HepG2 (cell line): ENCODE measurements around the gene APOC3. TPM values are rescaled to one million over a fixed set of nuclear protein-coding genes. Genes with fewer than 3 reads are reported as not detected.
A peak's percentile ranks its signal among the peaks of the same experiment; 100 is the strongest.

Experiments
- CENPX ChIP-seq: sonication (generic); formaldehyde crosslinking; IDR thresholded peaks from 2 replicates; pipeline ENCODE4 v1.9.0; 2021; ENCODE audit warnings: mild to moderate bottlenecking, missing genetic modification reagents, moderate library complexity
- ERF ChIP-seq: IDR thresholded peaks from 2 replicates; pipeline ENCODE4 v1.6.1; 2018; ENCODE audit warnings: missing biosample characterization, missing genetic modification reagents
- PAF1 ChIP-seq: IDR thresholded peaks from 2 replicates; pipeline ENCODE4 v1.6.1; 2016; ENCODE audit warnings: missing genetic modification reagents, missing compliant biosample characterization
- TAF15 ChIP-seq: fragments of 200-400 bp; formaldehyde crosslinking; IDR thresholded peaks from one replicate; pipeline ENCODE4 v1.6.1; 2018; ENCODE audit warnings: mild to moderate bottlenecking, low read depth, low read length; ENCODE audit not compliant: poor library complexity, severe bottlenecking
- ZNF670 ChIP-seq: sonication (generic); formaldehyde crosslinking; IDR thresholded peaks from 2 replicates; pipeline ENCODE4 v1.8.0; 2022; ENCODE audit warnings: mild to moderate bottlenecking, missing genetic modification reagents, borderline replicate concordance
- polyA plus RNA-seq, 8 experiments: library from polyadenylated mRNA; depleted of rRNA in 3 of 8; stranded (reverse) in 7 of 8; unstranded in 1 of 8; fragments of >200 nt; fragmentation: Illumina TruSeq in 4 of 8; extraction: Trizol in 4 of 8; gene quantifications; 2 replicates each; pipeline versions ENCODE4 v1.2.1 to v1.2.3, GENCODE V29; 2011 to 2016; ENCODE audit warnings: low read depth in 4 of 8, missing spikeins in 1 of 8, mixed read lengths in 1 of 8; ENCODE audit not compliant: insufficient read depth in 1 of 8
- total RNA-seq, 5 experiments: library from RNA; depleted of rRNA; stranded (reverse); fragments of >200 nt; fragmentation: Illumina TruSeq; extraction: Trizol; gene quantifications; 2 replicates each; pipeline ENCODE4 v1.2.3, GENCODE V29; 2016; ENCODE audit warnings: low read depth in 1 of 5
- TF ChIP-seq, protein P1 (sequence below): sonication (generic); formaldehyde crosslinking; conservative IDR thresholded peaks from 2 replicates; pipeline ENCODE4 v1.8.0; 2022; ENCODE audit warnings: mild to moderate bottlenecking, moderate library complexity, missing genetic modification reagents
- TF ChIP-seq, protein P2 (sequence below): sonication (generic); formaldehyde crosslinking; IDR thresholded peaks from 2 replicates; pipeline ENCODE4 v1.4.0; 2020; ENCODE audit warnings: low read depth, mild to moderate bottlenecking, missing genetic modification reagents
- TF ChIP-seq, protein P3 (sequence below): sonication (generic); formaldehyde crosslinking; IDR thresholded peaks from 2 replicates; pipeline ENCODE4 v1.4.0; 2020; ENCODE audit warnings: missing genetic modification reagents, borderline replicate concordance
- TF ChIP-seq, protein P4 (sequence below): sonication (generic); formaldehyde crosslinking; IDR thresholded peaks from 2 replicates; pipeline ENCODE4 v1.5.0; 2020; ENCODE audit warnings: mild to moderate bottlenecking, missing genetic modification reagents, borderline replicate concordance
- TF ChIP-seq, protein P5 (sequence below): sonication (generic); formaldehyde crosslinking; IDR thresholded peaks from 2 replicates; pipeline ENCODE4 v1.4.0; 2020; ENCODE audit warnings: missing genetic modification reagents
- TF ChIP-seq, protein P6 (sequence below): sonication (generic); formaldehyde crosslinking; IDR thresholded peaks from 2 replicates; pipeline ENCODE4 v1.5.1; 2020; ENCODE audit warnings: mild to moderate bottlenecking, missing genetic modification reagents, moderate library complexity
- TF ChIP-seq, protein P7 (sequence below): IDR thresholded peaks from 2 replicates; pipeline ENCODE4 v1.6.1; 2012; ENCODE audit warnings: low read depth, low read length, improper control_type of control experiment

Gene APOC3
- total and polyA plus RNA-seq, 2 of the 13 experiments (the other 11 are each of a cell fraction or from before 2014, with no cell fraction given): 314 to 687 TPM

DNA sequence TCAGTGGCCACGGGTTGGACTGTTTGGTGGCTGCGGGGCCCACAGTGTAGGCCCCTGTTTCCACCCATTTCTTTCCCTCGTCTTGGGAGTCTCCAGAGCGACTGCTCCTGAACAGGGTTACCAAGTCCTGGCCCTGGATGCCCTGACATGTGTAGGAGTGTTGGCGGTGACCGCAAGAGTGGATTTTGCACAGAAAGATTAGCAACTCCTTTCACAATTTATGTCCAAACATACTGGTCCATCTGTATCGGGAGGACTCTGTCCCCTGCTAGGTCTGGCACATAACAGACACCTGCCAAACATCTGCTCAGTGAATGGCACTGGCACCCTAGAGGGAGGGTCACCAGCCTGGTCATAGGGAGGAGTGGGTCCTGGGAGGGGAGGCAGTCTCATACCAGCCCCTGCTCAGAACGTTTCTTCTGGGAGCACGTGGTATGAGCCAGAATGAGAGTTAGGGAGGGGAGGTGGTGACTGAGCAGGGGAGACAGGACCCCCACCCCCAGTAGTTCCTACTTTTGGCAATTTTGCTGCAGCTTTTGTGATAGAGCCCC lies 11.1 kb downstream of the APOC3 start (continued):
- TF ChIP-seq, protein P1, sequence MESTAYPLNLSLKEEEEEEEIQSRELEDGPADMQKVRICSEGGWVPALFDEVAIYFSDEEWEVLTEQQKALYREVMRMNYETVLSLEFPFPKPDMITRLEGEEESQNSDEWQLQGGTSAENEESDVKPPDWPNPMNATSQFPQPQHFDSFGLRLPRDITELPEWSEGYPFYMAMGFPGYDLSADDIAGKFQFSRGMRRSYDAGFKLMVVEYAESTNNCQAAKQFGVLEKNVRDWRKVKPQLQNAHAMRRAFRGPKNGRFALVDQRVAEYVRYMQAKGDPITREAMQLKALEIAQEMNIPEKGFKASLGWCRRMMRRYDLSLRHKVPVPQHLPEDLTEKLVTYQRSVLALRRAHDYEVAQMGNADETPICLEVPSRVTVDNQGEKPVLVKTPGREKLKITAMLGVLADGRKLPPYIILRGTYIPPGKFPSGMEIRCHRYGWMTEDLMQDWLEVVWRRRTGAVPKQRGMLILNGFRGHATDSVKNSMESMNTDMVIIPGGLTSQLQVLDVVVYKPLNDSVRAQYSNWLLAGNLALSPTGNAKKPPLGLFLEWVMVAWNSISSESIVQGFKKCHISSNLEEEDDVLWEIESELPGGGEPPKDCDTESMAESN (CRISPR knock-in tag): 0 out of 2 replicates have a peak, but pooled peaks have one; percentile 32
- TF ChIP-seq, protein P2, sequence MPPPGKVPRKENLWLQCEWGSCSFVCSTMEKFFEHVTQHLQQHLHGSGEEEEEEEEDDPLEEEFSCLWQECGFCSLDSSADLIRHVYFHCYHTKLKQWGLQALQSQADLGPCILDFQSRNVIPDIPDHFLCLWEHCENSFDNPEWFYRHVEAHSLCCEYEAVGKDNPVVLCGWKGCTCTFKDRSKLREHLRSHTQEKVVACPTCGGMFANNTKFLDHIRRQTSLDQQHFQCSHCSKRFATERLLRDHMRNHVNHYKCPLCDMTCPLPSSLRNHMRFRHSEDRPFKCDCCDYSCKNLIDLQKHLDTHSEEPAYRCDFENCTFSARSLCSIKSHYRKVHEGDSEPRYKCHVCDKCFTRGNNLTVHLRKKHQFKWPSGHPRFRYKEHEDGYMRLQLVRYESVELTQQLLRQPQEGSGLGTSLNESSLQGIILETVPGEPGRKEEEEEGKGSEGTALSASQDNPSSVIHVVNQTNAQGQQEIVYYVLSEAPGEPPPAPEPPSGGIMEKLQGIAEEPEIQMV (CRISPR knock-in tag): no peak
- 0 out of 2 replicates have a peak, but pooled peaks have one; percentile 47 for TF ChIP-seq ERF
- TF ChIP-seq, protein P3, sequence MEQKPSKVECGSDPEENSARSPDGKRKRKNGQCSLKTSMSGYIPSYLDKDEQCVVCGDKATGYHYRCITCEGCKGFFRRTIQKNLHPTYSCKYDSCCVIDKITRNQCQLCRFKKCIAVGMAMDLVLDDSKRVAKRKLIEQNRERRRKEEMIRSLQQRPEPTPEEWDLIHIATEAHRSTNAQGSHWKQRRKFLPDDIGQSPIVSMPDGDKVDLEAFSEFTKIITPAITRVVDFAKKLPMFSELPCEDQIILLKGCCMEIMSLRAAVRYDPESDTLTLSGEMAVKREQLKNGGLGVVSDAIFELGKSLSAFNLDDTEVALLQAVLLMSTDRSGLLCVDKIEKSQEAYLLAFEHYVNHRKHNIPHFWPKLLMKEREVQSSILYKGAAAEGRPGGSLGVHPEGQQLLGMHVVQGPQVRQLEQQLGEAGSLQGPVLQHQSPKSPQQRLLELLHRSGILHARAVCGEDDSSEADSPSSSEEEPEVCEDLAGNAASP: peak; percentile 25; the same call in 1 of the 2 replicates
- TF ChIP-seq, protein P4, sequence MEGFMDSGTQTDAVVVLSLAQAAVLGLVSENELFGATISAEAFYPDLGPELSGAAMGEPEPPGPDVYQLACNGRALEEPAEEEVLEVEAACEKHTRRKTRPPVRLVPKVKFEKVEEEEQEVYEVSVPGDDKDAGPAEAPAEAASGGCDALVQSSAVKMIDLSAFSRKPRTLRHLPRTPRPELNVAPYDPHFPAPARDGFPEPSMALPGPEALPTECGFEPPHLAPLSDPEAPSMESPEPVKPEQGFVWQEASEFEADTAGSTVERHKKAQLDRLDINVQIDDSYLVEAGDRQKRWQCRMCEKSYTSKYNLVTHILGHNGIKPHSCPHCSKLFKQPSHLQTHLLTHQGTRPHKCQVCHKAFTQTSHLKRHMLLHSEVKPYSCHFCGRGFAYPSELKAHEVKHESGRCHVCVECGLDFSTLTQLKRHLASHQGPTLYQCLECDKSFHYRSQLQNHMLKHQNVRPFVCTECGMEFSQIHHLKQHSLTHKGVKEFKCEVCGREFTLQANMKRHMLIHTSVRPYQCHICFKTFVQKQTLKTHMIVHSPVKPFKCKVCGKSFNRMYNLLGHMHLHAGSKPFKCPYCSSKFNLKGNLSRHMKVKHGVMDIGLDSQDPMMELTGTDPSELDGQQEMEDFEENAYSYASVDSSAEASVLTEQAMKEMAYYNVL: 0 out of 2 replicates have a peak, but pooled peaks have one; percentile 39
- no peak for TF ChIP-seq CENPX (CRISPR knock-in tag)
- no peak for TF ChIP-seq PAF1 (CRISPR knock-in tag)
- TF ChIP-seq, protein P5, sequence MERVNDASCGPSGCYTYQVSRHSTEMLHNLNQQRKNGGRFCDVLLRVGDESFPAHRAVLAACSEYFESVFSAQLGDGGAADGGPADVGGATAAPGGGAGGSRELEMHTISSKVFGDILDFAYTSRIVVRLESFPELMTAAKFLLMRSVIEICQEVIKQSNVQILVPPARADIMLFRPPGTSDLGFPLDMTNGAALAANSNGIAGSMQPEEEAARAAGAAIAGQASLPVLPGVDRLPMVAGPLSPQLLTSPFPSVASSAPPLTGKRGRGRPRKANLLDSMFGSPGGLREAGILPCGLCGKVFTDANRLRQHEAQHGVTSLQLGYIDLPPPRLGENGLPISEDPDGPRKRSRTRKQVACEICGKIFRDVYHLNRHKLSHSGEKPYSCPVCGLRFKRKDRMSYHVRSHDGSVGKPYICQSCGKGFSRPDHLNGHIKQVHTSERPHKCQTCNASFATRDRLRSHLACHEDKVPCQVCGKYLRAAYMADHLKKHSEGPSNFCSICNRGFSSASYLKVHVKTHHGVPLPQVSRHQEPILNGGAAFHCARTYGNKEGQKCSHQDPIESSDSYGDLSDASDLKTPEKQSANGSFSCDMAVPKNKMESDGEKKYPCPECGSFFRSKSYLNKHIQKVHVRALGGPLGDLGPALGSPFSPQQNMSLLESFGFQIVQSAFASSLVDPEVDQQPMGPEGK (CRISPR knock-in tag): peak; percentile 74
- TF ChIP-seq ZNF670 (CRISPR knock-in tag): peak; percentile 72; the same call in 1 of the 2 replicates
- TF ChIP-seq TAF15: no peak
- TF ChIP-seq, protein P6, sequence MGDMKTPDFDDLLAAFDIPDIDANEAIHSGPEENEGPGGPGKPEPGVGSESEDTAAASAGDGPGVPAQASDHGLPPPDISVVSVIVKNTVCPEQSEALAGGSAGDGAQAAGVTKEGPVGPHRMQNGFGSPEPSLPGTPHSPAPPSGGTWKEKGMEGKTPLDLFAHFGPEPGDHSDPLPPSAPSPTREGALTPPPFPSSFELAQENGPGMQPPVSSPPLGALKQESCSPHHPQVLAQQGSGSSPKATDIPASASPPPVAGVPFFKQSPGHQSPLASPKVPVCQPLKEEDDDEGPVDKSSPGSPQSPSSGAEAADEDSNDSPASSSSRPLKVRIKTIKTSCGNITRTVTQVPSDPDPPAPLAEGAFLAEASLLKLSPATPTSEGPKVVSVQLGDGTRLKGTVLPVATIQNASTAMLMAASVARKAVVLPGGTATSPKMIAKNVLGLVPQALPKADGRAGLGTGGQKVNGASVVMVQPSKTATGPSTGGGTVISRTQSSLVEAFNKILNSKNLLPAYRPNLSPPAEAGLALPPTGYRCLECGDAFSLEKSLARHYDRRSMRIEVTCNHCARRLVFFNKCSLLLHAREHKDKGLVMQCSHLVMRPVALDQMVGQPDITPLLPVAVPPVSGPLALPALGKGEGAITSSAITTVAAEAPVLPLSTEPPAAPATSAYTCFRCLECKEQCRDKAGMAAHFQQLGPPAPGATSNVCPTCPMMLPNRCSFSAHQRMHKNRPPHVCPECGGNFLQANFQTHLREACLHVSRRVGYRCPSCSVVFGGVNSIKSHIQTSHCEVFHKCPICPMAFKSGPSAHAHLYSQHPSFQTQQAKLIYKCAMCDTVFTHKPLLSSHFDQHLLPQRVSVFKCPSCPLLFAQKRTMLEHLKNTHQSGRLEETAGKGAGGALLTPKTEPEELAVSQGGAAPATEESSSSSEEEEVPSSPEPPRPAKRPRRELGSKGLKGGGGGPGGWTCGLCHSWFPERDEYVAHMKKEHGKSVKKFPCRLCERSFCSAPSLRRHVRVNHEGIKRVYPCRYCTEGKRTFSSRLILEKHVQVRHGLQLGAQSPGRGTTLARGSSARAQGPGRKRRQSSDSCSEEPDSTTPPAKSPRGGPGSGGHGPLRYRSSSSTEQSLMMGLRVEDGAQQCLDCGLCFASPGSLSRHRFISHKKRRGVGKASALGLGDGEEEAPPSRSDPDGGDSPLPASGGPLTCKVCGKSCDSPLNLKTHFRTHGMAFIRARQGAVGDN (CRISPR knock-in tag): peak; percentile 82
- TF ChIP-seq, protein P7, sequence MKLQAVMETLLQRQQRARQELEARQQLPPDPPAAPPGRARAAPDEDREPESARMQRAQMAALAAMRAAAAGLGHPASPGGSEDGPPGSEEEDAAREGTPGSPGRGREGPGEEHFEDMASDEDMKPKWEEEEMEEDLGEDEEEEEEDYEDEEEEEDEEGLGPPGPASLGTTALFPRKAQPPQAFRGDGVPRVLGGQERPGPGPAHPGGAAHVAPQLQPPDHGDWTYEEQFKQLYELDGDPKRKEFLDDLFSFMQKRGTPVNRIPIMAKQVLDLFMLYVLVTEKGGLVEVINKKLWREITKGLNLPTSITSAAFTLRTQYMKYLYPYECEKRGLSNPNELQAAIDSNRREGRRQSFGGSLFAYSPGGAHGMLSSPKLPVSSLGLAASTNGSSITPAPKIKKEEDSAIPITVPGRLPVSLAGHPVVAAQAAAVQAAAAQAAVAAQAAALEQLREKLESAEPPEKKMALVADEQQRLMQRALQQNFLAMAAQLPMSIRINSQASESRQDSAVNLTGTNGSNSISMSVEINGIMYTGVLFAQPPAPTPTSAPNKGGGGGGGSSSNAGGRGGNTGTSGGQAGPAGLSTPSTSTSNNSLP: no peak
